Measurements from ENCODE around the gene TGM1.

DNA sequence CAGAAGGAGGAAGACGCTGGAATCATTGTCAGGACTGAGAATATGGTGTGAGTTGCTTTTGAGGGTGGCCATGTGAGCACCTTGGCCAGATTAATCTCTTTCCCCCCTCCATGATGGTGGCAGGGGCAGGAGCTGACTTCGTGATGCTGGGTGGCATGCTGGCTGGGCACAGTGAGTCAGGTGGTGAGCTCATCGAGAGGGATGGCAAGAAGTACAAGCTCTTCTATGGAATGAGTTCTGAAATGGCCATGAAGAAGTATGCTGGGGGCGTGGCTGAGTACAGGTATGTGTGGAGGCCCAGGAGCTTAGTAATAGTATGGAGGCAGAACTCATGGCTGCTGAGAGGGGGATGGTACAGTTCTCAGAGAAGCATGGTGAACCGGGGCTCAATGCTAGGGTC is 24.9 kb downstream of the TGM1 start:
- TF ChIP-seq, protein P1, sequence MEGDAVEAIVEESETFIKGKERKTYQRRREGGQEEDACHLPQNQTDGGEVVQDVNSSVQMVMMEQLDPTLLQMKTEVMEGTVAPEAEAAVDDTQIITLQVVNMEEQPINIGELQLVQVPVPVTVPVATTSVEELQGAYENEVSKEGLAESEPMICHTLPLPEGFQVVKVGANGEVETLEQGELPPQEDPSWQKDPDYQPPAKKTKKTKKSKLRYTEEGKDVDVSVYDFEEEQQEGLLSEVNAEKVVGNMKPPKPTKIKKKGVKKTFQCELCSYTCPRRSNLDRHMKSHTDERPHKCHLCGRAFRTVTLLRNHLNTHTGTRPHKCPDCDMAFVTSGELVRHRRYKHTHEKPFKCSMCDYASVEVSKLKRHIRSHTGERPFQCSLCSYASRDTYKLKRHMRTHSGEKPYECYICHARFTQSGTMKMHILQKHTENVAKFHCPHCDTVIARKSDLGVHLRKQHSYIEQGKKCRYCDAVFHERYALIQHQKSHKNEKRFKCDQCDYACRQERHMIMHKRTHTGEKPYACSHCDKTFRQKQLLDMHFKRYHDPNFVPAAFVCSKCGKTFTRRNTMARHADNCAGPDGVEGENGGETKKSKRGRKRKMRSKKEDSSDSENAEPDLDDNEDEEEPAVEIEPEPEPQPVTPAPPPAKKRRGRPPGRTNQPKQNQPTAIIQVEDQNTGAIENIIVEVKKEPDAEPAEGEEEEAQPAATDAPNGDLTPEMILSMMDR (IDR thresholded peaks at IDR 0.05), result no peak
- TF ChIP-seq EP300 (IDR thresholded peaks at IDR 0.05) (no peak), POLR2A (IDR thresholded peaks at IDR 0.05; ENCODE audit: low read depth) (no peak), POLR2AphosphoS5 (IDR thresholded peaks at IDR 0.05) (no peak)
